ENCODE data around the gene PATJ.
"Not testable (repeated sequence)": the region's sequence is repeated elsewhere in the genome, so short reads cannot be mapped to it uniquely, and the experiment has no call there.

DNA sequence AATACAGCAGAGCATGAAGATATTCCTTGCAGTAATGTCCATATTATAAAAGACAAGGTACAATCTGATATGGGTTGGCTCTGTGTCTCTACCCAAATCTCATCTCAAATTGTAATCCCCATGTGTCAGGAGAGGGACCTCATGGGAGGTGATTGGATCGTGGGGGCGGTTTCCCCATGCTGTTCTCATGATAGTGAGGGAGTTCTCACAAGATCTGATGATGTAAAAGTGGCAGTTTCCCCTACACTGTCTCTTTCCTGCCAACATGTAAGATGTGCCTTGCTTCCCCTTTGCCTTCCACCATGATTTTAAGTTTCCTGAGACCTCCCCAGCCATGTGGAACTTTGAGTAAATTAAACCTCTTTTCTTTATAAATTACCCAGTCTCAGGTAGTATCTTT, 152.0 kb downstream of the PATJ start:
- TF ChIP-seq POLR2A, POLR2AphosphoS5 (IDR thresholded peaks at IDR 0.05): not testable (repeated sequence)
- TF ChIP-seq, protein P1, sequence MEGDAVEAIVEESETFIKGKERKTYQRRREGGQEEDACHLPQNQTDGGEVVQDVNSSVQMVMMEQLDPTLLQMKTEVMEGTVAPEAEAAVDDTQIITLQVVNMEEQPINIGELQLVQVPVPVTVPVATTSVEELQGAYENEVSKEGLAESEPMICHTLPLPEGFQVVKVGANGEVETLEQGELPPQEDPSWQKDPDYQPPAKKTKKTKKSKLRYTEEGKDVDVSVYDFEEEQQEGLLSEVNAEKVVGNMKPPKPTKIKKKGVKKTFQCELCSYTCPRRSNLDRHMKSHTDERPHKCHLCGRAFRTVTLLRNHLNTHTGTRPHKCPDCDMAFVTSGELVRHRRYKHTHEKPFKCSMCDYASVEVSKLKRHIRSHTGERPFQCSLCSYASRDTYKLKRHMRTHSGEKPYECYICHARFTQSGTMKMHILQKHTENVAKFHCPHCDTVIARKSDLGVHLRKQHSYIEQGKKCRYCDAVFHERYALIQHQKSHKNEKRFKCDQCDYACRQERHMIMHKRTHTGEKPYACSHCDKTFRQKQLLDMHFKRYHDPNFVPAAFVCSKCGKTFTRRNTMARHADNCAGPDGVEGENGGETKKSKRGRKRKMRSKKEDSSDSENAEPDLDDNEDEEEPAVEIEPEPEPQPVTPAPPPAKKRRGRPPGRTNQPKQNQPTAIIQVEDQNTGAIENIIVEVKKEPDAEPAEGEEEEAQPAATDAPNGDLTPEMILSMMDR (IDR thresholded peaks at IDR 0.05), result not testable (repeated sequence)
